Stimulated activated naive CD8-positive, alpha-beta T cell treated with anti-CD3 and anti-CD28 coated beads, Interleukin-15, amount 100 ng/mL, for 72 hours (primary cell): ENCODE data around the gene TERB1.
A peak's percentile ranks its signal among the peaks of the same experiment; 100 is the strongest.
"Not testable (repeated sequence)": the region's sequence is repeated elsewhere in the genome, so short reads cannot be mapped to it uniquely, and the experiment has no call there.

Source experiments
- ATAC-seq: fragments of 150-1000 bp; cut with Tn5 transposase; 2 replicates; pipeline ENCODE4 v1.10.0; 2021; ENCODE audit warnings: mild to moderate bottlenecking, moderate library complexity
- DNase-seq, 2 donors: peaks; one replicate each; pipeline ENCODE4 v3.0.0; 2021 to 2022
- H3K27ac Mint-ChIP-seq, 2 donors: one replicate each; pipeline ENCODE4 v1.8.0; 2022; ENCODE audit warnings: mild to moderate bottlenecking in 2 of 2, mixed read lengths in 2 of 2, moderate library complexity in 2 of 2
- H3K27me3 Mint-ChIP-seq: one replicate; pipeline ENCODE4 v1.8.0; 2022; ENCODE audit warnings: mixed read lengths
- H3K4me1 Mint-ChIP-seq: one replicate; pipeline ENCODE4 v1.8.0; 2022; ENCODE audit warnings: mild to moderate bottlenecking, mixed read lengths
- H3K4me3 Mint-ChIP-seq, 2 donors: one replicate each; pipeline ENCODE4 v1.8.0; 2022; ENCODE audit warnings: mild to moderate bottlenecking in 2 of 2, mixed read lengths in 2 of 2, moderate library complexity in 1 of 2
- H3K9me3 Mint-ChIP-seq, 2 donors: one replicate each; pipeline ENCODE4 v1.8.0; 2022; ENCODE audit warnings: mixed read lengths in 2 of 2

Gene TERB1

GRCh38 chr16:66840883-66841282 is 39.5 kb upstream of the TERB1 start:
- Mint-ChIP-seq H3K27ac (no peak overlapping the region), H3K27me3 (peaks cover 60% of the 10 kb centered on the region)
- no peak for ATAC-seq

GRCh38 chr16:66834746-66835145 is 33.4 kb upstream of the TERB1 start:
- H3K27me3 Mint-ChIP-seq = peaks cover 39% of the 10 kb centered on the region
- no peak overlapping the region for H3K27ac Mint-ChIP-seq
- no peak for ATAC-seq
- no peaks in the 10 kb centered on the region for H3K9me3 Mint-ChIP-seq
- DNase-seq = no peak
- H3K4me3 Mint-ChIP-seq = no peak overlapping the region
- peaks cover under 1% of the 10 kb centered on the region for H3K4me1 Mint-ChIP-seq

More at GRCh38 chr16:66840883-66841282, 39.5 kb upstream of the TERB1 start:
- Mint-ChIP-seq H3K9me3 (no peaks in the 10 kb centered on the region), H3K4me1 (peaks cover 18% of the 10 kb centered on the region), H3K4me3 (no peak overlapping the region)
- no peak for DNase-seq

GRCh38 chr16:66832661-66833305 is 31.4 kb upstream of the TERB1 start:
- Mint-ChIP-seq H3K27me3 (peaks cover 21% of the 10 kb centered on the region), H3K9me3 (no peaks in the 10 kb centered on the region), H3K4me3 (no peak overlapping the region), H3K4me1 (peaks cover 21% of the 10 kb centered on the region), H3K27ac (no peak overlapping the region)
- no peak for DNase-seq
- no peak for ATAC-seq

- no peak overlapping the region for H3K4me3 Mint-ChIP-seq
- H3K4me1 Mint-ChIP-seq = peaks cover 23% of the 10 kb centered on the region
- H3K27ac Mint-ChIP-seq = no peak overlapping the region
- H3K27me3 Mint-ChIP-seq = peaks cover 17% of the 10 kb centered on the region
- ATAC-seq (no peak), DNase-seq (no peak)
- no peaks in the 10 kb centered on the region for H3K9me3 Mint-ChIP-seq
These were observed 30.8 kb upstream of the TERB1 start for GRCh38 chr16:66832190-66832589.

GRCh38 chr16:66830422-66831404 is 29.3 kb upstream of the TERB1 start, which contains the start of gene NAE1:
NAE1 (minus strand) TSS chr16:66830976; CDS start chr16:66830899, 77 bp downstream.
- H3K4me1 Mint-ChIP-seq = peaks cover 31% of the 10 kb centered on the region
- H3K4me3 Mint-ChIP-seq = peak within 1 kb of the TSS; percentile 74 to 75
- no peaks in the 10 kb centered on the region for H3K9me3 Mint-ChIP-seq
- ATAC-seq (peak; percentile 97), DNase-seq (peak; percentile 92 to 95)
- peak within 1 kb of the TSS; percentile 59 to 91 for H3K27ac Mint-ChIP-seq
- H3K27me3 Mint-ChIP-seq = peaks cover 17% of the 10 kb centered on the region

- H3K4me1 Mint-ChIP-seq = peaks cover 23% of the 10 kb centered on the region
- no peaks in the 10 kb centered on the region for H3K9me3 Mint-ChIP-seq
- ATAC-seq = no peak
- peak overlapping the region in 1 of 2 donors; percentile 42 for H3K27ac Mint-ChIP-seq
- DNase-seq = no peak
- no peak overlapping the region for H3K4me3 Mint-ChIP-seq
- no peaks in the 10 kb centered on the region for H3K27me3 Mint-ChIP-seq
These were observed 22.6 kb upstream of the TERB1 start for GRCh38 chr16:66824006-66824405.

- ATAC-seq = no peak
- no peaks in the 10 kb centered on the region for H3K4me1 Mint-ChIP-seq
- DNase-seq = no peak
- no peak overlapping the region for H3K4me3 Mint-ChIP-seq
- H3K27me3 Mint-ChIP-seq = no peaks in the 10 kb centered on the region
- H3K27ac Mint-ChIP-seq = peak overlapping the region in 1 of 2 donors; percentile 1
- no peaks in the 10 kb centered on the region for H3K9me3 Mint-ChIP-seq
These were observed 13.3 kb upstream of the TERB1 start for GRCh38 chr16:66814734-66815133.

- DNase-seq (no peak), ATAC-seq (no peak)
- H3K27me3 Mint-ChIP-seq = no peaks in the 10 kb centered on the region
- no peak overlapping the region for H3K4me3 Mint-ChIP-seq
- H3K27ac Mint-ChIP-seq = no peak overlapping the region
- no peaks in the 10 kb centered on the region for H3K4me1 Mint-ChIP-seq
- no peaks in the 10 kb centered on the region for H3K9me3 Mint-ChIP-seq
These were observed 9.7 kb upstream of the TERB1 start for GRCh38 chr16:66811043-66811442.

- no peak for DNase-seq
- Mint-ChIP-seq H3K27ac (no peak overlapping the region), H3K4me3 (no peak overlapping the region), H3K9me3 (no peaks in the 10 kb centered on the region), H3K4me1 (no peaks in the 10 kb centered on the region), H3K27me3 (no peaks in the 10 kb centered on the region)
- ATAC-seq = no peak
These were observed 9.0 kb upstream of the TERB1 start for GRCh38 chr16:66810391-66810790.

GRCh38 chr16:66809765-66810164 is 8.4 kb upstream of the TERB1 start:
- Mint-ChIP-seq H3K9me3 (no peaks in the 10 kb centered on the region), H3K4me1 (no peaks in the 10 kb centered on the region), H3K27me3 (no peaks in the 10 kb centered on the region), H3K4me3 (no peak overlapping the region), H3K27ac (no peak overlapping the region)
- DNase-seq = no peak
- no peak for ATAC-seq

- H3K4me3 Mint-ChIP-seq = no peak overlapping the region
- H3K4me1 Mint-ChIP-seq = no peaks in the 10 kb centered on the region
- ATAC-seq = no peak
- no peaks in the 10 kb centered on the region for H3K27me3 Mint-ChIP-seq
- no peaks in the 10 kb centered on the region for H3K9me3 Mint-ChIP-seq
- no peak overlapping the region for H3K27ac Mint-ChIP-seq
- DNase-seq = no peak
These were observed 775 bp upstream of the TERB1 start for GRCh38 chr16:66802159-66802558.

- Mint-ChIP-seq H3K4me3 (no peak overlapping the region), H3K9me3 (no peaks in the 10 kb centered on the region), H3K27me3 (no peaks in the 10 kb centered on the region), H3K27ac (no peak overlapping the region), H3K4me1 (no peaks in the 10 kb centered on the region)
- ATAC-seq (no peak), DNase-seq (no peak)
These were observed 528 bp downstream of the TERB1 start for GRCh38 chr16:66800856-66801255.

GRCh38 chr16:66798161-66798560 is 3.2 kb downstream of the TERB1 start:
- no peak overlapping the region for H3K27ac Mint-ChIP-seq
- no peak overlapping the region for H3K4me3 Mint-ChIP-seq
- DNase-seq = no peak
- H3K4me1 Mint-ChIP-seq = no peaks in the 10 kb centered on the region
- H3K27me3 Mint-ChIP-seq = no peaks in the 10 kb centered on the region
- no peaks in the 10 kb centered on the region for H3K9me3 Mint-ChIP-seq
- no peak for ATAC-seq

- not testable (repeated sequence) for H3K4me3 Mint-ChIP-seq, ATAC-seq, H3K27me3 Mint-ChIP-seq, H3K27ac Mint-ChIP-seq, DNase-seq, H3K9me3 Mint-ChIP-seq, H3K4me1 Mint-ChIP-seq
These were observed 7.4 kb downstream of the TERB1 start for GRCh38 chr16:66793984-66794383.

GRCh38 chr16:66790130-66790733 is 11.2 kb downstream of the TERB1 start:
- Mint-ChIP-seq H3K4me3 (no peak overlapping the region), H3K4me1 (no peaks in the 10 kb centered on the region)

GRCh38 chr16:66787427-66787826 is 14.0 kb downstream of the TERB1 start:
- Mint-ChIP-seq H3K4me1 (no peaks in the 10 kb centered on the region), H3K27me3 (no peaks in the 10 kb centered on the region), H3K27ac (no peak overlapping the region), H3K4me3 (no peak overlapping the region), H3K9me3 (no peaks in the 10 kb centered on the region)
- ATAC-seq = no peak
- DNase-seq = no peak

More at GRCh38 chr16:66790130-66790733, 11.2 kb downstream of the TERB1 start:
- ATAC-seq (no peak), DNase-seq (no peak)
- Mint-ChIP-seq H3K27ac (no peak overlapping the region), H3K27me3 (no peaks in the 10 kb centered on the region), H3K9me3 (no peaks in the 10 kb centered on the region)
